Measurements from ENCODE around the gene FADS1.

FADS1 gene

GRCh38 chr11:61846362-61847020 is 29.7 kb upstream of the FADS1 start:
- no peak for DNase-seq

GRCh38 chr11:61844909-61845565 is 28.2 kb upstream of the FADS1 start:
- no peak for DNase-seq

GRCh38 chr11:61842528-61842820 is 25.7 kb upstream of the FADS1 start:
- no peak for DNase-seq

- DNase-seq: no peak
Measured at GRCh38 chr11:61841636-61842527, 25.1 kb upstream of the FADS1 start.

GRCh38 chr11:61840371-61840770 is 23.6 kb upstream of the FADS1 start:
- DNase-seq: no peak

- no peak for DNase-seq
Measured at GRCh38 chr11:61839742-61840141, 22.9 kb upstream of the FADS1 start.

- no peak for DNase-seq
Measured at GRCh38 chr11:61838921-61839320, 22.1 kb upstream of the FADS1 start.

GRCh38 chr11:61838501-61838900 is 21.7 kb upstream of the FADS1 start:
- no peak for DNase-seq

GRCh38 chr11:61837411-61838005 is 20.7 kb upstream of the FADS1 start:
- DNase-seq: no peak

GRCh38 chr11:61836193-61836592 is 19.4 kb upstream of the FADS1 start:
- DNase-seq: no peak

- DNase-seq: peak in 2 of 5 experiments; percentile 29 to 95
Measured at GRCh38 chr11:61834278-61835048, 17.7 kb upstream of the FADS1 start.

GRCh38 chr11:61833926-61834277 is 17.1 kb upstream of the FADS1 start:
- no peak for DNase-seq

GRCh38 chr11:61833471-61833870 is 16.7 kb upstream of the FADS1 start:
- DNase-seq: peak in 1 of 5 experiments; percentile 16

GRCh38 chr11:61832754-61833153 is 16.0 kb upstream of the FADS1 start:
- DNase-seq: no peak

GRCh38 chr11:61832207-61832606 is 15.4 kb upstream of the FADS1 start:
- no peak for DNase-seq

- peak in 1 of 5 experiments; percentile 21 for DNase-seq
Measured at GRCh38 chr11:61830237-61831105, 13.7 kb upstream of the FADS1 start.

GRCh38 chr11:61829806-61830205 is 13.0 kb upstream of the FADS1 start:
- DNase-seq: no peak

GRCh38 chr11:61828629-61829407 is 12.0 kb upstream of the FADS1 start:
- DNase-seq: peak in 1 of 5 experiments; percentile 64

- DNase-seq: no peak
Measured at GRCh38 chr11:61828379-61828628, 11.5 kb upstream of the FADS1 start.

GRCh38 chr11:61827571-61828378 is 11.0 kb upstream of the FADS1 start, which contains the start of gene FADS2:
FADS2 (plus strand) TSS chr11:61828300; CDS start chr11:61828391, 91 bp downstream.
- DNase-seq: peak in 3 of 5 experiments; percentile 29 to 91 (median 44)

All from T-helper 2 cell (primary cell).